Kidney (tissue), 14 donors: ENCODE data around the gene APOA1. TPM values are rescaled to one million over a fixed set of nuclear protein-coding genes. Genes with fewer than 3 reads are reported as not detected.

ENCODE experiments used
- DNase-seq, 5 donors: peaks; one replicate each; pipeline ENCODE4 v3.0.0-alpha.2; 2013 to 2020
- FAIRE-seq: peaks from 2 replicates; lab custom pipeline; 2012; peaks lifted over from hg19 to GRCh38; lab: Jason Lieb, UNC
- H3K27ac ChIP-seq, 2 donors: one replicate each; pipeline ENCODE4 v1.7.0; 2013; ENCODE audit warnings: low read depth in 2 of 2, low read length in 2 of 2, inconsistent platforms in 1 of 2
- H3K27me3 ChIP-seq: one replicate; pipeline ENCODE4 v1.7.1; 2013; ENCODE audit warnings: low read length, inconsistent platforms; ENCODE audit not compliant: control insufficient read depth, insufficient read depth
- H3K36me3 ChIP-seq, 3 donors: one replicate each; pipeline versions ENCODE4 v1.7.0 to v1.7.1; 2013; ENCODE audit warnings: low read length in 3 of 3, control low read depth in 1 of 3, inconsistent platforms in 1 of 3; ENCODE audit not compliant: insufficient read depth in 3 of 3, control insufficient read depth in 2 of 3
- H3K4me1 ChIP-seq, 3 donors: one replicate each; pipeline versions ENCODE4 v1.7.0 to v1.7.1; 2013; ENCODE audit warnings: low read length in 3 of 3, inconsistent platforms in 1 of 3, low read depth in 1 of 3; ENCODE audit not compliant: control insufficient read depth in 2 of 3, insufficient read depth in 2 of 3
- H3K4me3 ChIP-seq, 3 donors: one replicate each; pipeline versions ENCODE4 v1.7.0 to v1.8.1; 2013; ENCODE audit warnings: low read length in 3 of 3, control low read depth in 1 of 3, inconsistent platforms in 1 of 3
- H3K9ac ChIP-seq, 3 donors: one replicate each; pipeline versions ENCODE4 v1.7.0 to v1.7.1; 2013; ENCODE audit warnings: low read length in 3 of 3, control low read depth in 1 of 3, inconsistent platforms in 1 of 3
- H3K9me3 ChIP-seq, 3 donors: one replicate each; pipeline versions ENCODE4 v1.7.0 to v1.7.1; 2013; ENCODE audit warnings: low read length in 3 of 3, control low read depth in 1 of 3, inconsistent platforms in 1 of 3; ENCODE audit not compliant: control insufficient read depth in 2 of 3, insufficient read depth in 1 of 3
- CTCF ChIP-seq: IDR thresholded peaks from 3 replicates; pipeline ENCODE4 v1.5.1; 2012; ENCODE audit warnings: mild to moderate bottlenecking, moderate library complexity, borderline replicate concordance; ENCODE audit not compliant: insufficient read depth; ENCODE audit errors: extremely low read depth
- intact Hi-C: fragments of 100-400 bp; cut with DNase I; formaldehyde crosslinking; loops from one replicate; pipeline ENCODE4 v1.11.1; 2022
- polyA plus RNA-seq: library from polyadenylated mRNA; stranded (reverse); fragments of 350-450 nt; fragmentation: Illumina TruSeq; extraction: RNeasy Lipid Tissue Mini Kit (QIAGEN cat#74804); gene quantifications from one replicate; pipeline ENCODE4 v1.2.3, GENCODE V29; 2014; ENCODE audit warnings: low read depth, low replicate concordance; ENCODE audit not compliant: insufficient read depth
- total RNA-seq: library from RNA; stranded (reverse); fragmentation: NEBNext Ultra II Directional; extraction: Animal tissue kit (Norgen Biotek cat#: 25700); gene quantifications from one replicate; pipeline ENCODE4 v1.2.1, GENCODE V29; 2021
- donor health status: control.
- donor health status: control.
- donor health status: control.
- donor health status: control.
- donor health status: control.
- donor health status: DM: yes; HTN: yes; CAD: no.
- donor health status: Normal renal cell carcinoma (clear cell type).

The APOA1 gene
- total and polyA plus RNA-seq, 2 donors from 2014 or later = 2.0 TPM; not detected in 1

- Histone ChIP-seq H3K4me1 (no peaks in the 10 kb centered on the region), H3K36me3 (no peaks in the 10 kb centered on the region), H3K27ac (no peak overlapping the region), H3K9me3 (no peaks in the 10 kb centered on the region), H3K9ac (no peak overlapping the region), H3K27me3 (no peaks in the 10 kb centered on the region), H3K4me3 (no peak overlapping the region)
- intact Hi-C loops = no loop called here
- DNase-seq = no peak
- TF ChIP-seq CTCF = no peak
- no peak for FAIRE-seq
Observed at GRCh38 chr11:116828632-116829524, 8.5 kb downstream of the APOA1 start.

- H3K9ac ChIP-seq = no peak overlapping the region
- no peak for FAIRE-seq
- H3K9me3 ChIP-seq = no peaks in the 10 kb centered on the region
- no peaks in the 10 kb centered on the region for H3K4me1 ChIP-seq
- H3K4me3 ChIP-seq = no peak overlapping the region
- no peaks in the 10 kb centered on the region for H3K27me3 ChIP-seq
- no peak for DNase-seq
- H3K27ac ChIP-seq = no peak overlapping the region
- intact Hi-C loops = no loop called here
- no peaks in the 10 kb centered on the region for H3K36me3 ChIP-seq
- no peak for TF ChIP-seq CTCF
Observed at GRCh38 chr11:116827461-116827860, 10.0 kb downstream of the APOA1 start.

- Histone ChIP-seq H3K4me1 (no peaks in the 10 kb centered on the region), H3K27ac (no peak overlapping the region), H3K9me3 (no peaks in the 10 kb centered on the region), H3K27me3 (no peaks in the 10 kb centered on the region), H3K9ac (no peak overlapping the region), H3K4me3 (no peak overlapping the region), H3K36me3 (no peaks in the 10 kb centered on the region)
- no peak for TF ChIP-seq CTCF
- intact Hi-C loops = no loop called here
- DNase-seq (no peak), FAIRE-seq (no peak)
Observed at GRCh38 chr11:116826751-116827431, 10.5 kb downstream of the APOA1 start.
